Measurements from ENCODE around the gene TMSB4X. TPM values are rescaled to one million over a fixed set of nuclear protein-coding genes. Genes with fewer than 3 reads are reported as not detected.

Gene TMSB4X
- total and polyA plus RNA-seq, 2 of the 4 experiments (the other 2 are of a cell fraction): 4,648 to 11,116 TPM

- Histone ChIP-seq H3K18ac (ENCODE audit: low read depth, low read length) (peak overlapping the region; percentile 51; the same call in 1 of the 2 replicates), H3K27ac (ENCODE audit: insufficient read depth, low read length) (no peak overlapping the region), H3K4me2 (ENCODE audit: low read depth, low read length) (no peak overlapping the region), H2AK5ac (ENCODE audit: low read depth, low read length) (0 out of 2 replicates have a peak overlapping the region, but pooled peaks have one; percentile 51), H3K79me1 (ENCODE audit: low read depth in 1 of 2, low read length in 2 of 2) (no peaks in the 10 kb centered on the region), H2AK9ac (replicated peaks; ENCODE audit: low read depth, low read length, poor library complexity) (no peak overlapping the region), H2AFZ (replicated peaks; ENCODE audit: low read length, poor library complexity) (no peak overlapping the region), H2BK20ac (ENCODE audit: low read depth, low read length) (peak overlapping the region; percentile 62; the same call in 1 of the 2 replicates), H2BK5ac (ENCODE audit: low read depth, low read length, poor library complexity, severe bottlenecking) (peak overlapping the region; percentile 13), H2BK15ac (ENCODE audit: low read depth, low read length) (peak overlapping the region; percentile 61; the same call in 1 of the 3 replicates), H3K23ac (ENCODE audit: low read depth, low read length) (no peak overlapping the region), H3K56ac (ENCODE audit: extremely low read depth, insufficient read depth, low read length) (no peak overlapping the region), H3K4ac (ENCODE audit: low read depth, low read length) (peak overlapping the region; percentile 31), H4K91ac (ENCODE audit: insufficient read depth, low read depth, low read length) (peak overlapping the region; percentile 52; the same call in 1 of the 2 replicates), H3K9me3 (ENCODE audit: control insufficient read depth, insufficient read depth, low read length) (no peaks in the 10 kb centered on the region), H3K4me3 (ENCODE audit: insufficient read depth, low read depth, low read length) (no peak overlapping the region), H3K9ac (ENCODE audit: low read depth, low read length) (no peak overlapping the region), H3K36me3 (ENCODE audit: control insufficient read depth, insufficient read depth, low read length) (no peaks in the 10 kb centered on the region), H4K20me1 (ENCODE audit: insufficient read depth, low read length) (no peaks in the 10 kb centered on the region), H4K8ac (ENCODE audit: low read depth in 2 of 2, low read length in 2 of 2) (peak overlapping the region; percentile 6 to 56; a peak in 2 of 4 replicates), H3K9me1 (ENCODE audit: insufficient read depth, low read length) (peaks cover 3% of the 10 kb centered on the region; the same call in 1 of the 2 replicates), H4K5ac (ENCODE audit: low read depth, low read length) (peak overlapping the region; percentile 39), H2BK120ac (ENCODE audit: low read depth, low read length) (peak overlapping the region; percentile 75; the same call in 1 of the 2 replicates), H3K14ac (replicated peaks; ENCODE audit: low read depth, low read length) (no peak overlapping the region), H3K4me1 (ENCODE audit: control insufficient read depth, insufficient read depth, low read length) (peaks cover 3% of the 10 kb centered on the region; the same call in 1 of the 2 replicates), H3K27me3 (ENCODE audit: control insufficient read depth, insufficient read depth, low read length) (no peaks in the 10 kb centered on the region)
- dilution Hi-C loops (cut with HindIII; ENCODE audit: low sequenced_read_pairs, unreplicated experiment) (no loop called here), intact Hi-C loops (cut with micrococcal nuclease) (no loop called here), in situ Hi-C loops (cut with MboI; ENCODE audit: low sequenced_read_pairs) (no loop called here)
- 57% methylated on average over 2 of the region's 7 CpGs; no CpG with 5 or more reads in 1 of the 2 experiments for WGBS, 2 experiments (ENCODE audit: extremely low coverage in 2 of 2, insufficient read length in 1 of 2)
- DNase-seq (no peak), ATAC-seq (ENCODE audit: low read depth) (no peak)
- ChIA-PET POLR2A (ENCODE audit: unreplicated experiment) (interaction anchor here (1.0 kb wide), 1 partner anchor 37 kb away, joined by 3 read pairs; no protein-coding TSS in a partner anchor), CTCF (interaction anchor here (0.9 kb wide), 1 partner anchor 9 kb away, joined by 3 read pairs; no protein-coding TSS in a partner anchor)
- BruUV-seq (replicated peaks): no TSS peak
- no peak for TF ChIP-seq NFE2L2 (IDR thresholded peaks at IDR 0.05; ENCODE audit: low read depth, low read length)
- peak; percentile 62 for TF ChIP-seq FOS (IDR thresholded peaks at IDR 0.05; ENCODE audit: low read depth, low read length)
These were observed 39.5 kb downstream of the TMSB4X start for GRCh38 chrX:13014111-13015096.
